Liver (tissue), 2 donors: ENCODE data around the gene FREM1.

Experiments
- ZBTB33 ChIP-seq: IDR thresholded peaks from 2 replicates; pipeline ENCODE4 v1.6.1; 2016; ENCODE audit warnings: antibody characterized with exemption
- TF ChIP-seq, protein P1 (sequence below): fragments of 150-350 bp; IDR thresholded peaks from 2 replicates; pipeline ENCODE4 v1.5.1; 2017; ENCODE audit warnings: improper control_type of control experiment, low read depth, low read length; ENCODE audit not compliant: missing input control
- donor health status: healthy.

- TF ChIP-seq, protein P1, sequence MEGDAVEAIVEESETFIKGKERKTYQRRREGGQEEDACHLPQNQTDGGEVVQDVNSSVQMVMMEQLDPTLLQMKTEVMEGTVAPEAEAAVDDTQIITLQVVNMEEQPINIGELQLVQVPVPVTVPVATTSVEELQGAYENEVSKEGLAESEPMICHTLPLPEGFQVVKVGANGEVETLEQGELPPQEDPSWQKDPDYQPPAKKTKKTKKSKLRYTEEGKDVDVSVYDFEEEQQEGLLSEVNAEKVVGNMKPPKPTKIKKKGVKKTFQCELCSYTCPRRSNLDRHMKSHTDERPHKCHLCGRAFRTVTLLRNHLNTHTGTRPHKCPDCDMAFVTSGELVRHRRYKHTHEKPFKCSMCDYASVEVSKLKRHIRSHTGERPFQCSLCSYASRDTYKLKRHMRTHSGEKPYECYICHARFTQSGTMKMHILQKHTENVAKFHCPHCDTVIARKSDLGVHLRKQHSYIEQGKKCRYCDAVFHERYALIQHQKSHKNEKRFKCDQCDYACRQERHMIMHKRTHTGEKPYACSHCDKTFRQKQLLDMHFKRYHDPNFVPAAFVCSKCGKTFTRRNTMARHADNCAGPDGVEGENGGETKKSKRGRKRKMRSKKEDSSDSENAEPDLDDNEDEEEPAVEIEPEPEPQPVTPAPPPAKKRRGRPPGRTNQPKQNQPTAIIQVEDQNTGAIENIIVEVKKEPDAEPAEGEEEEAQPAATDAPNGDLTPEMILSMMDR = no peak
- no peak for TF ChIP-seq ZBTB33
Measured at GRCh38 chr9:14790628-14791027, 119.6 kb downstream of the FREM1 start.
